ENCODE data around the gene NOS1. TPM values are rescaled to one million over a fixed set of nuclear protein-coding genes. Genes with fewer than 3 reads are reported as not detected.
A peak's percentile ranks its signal among the peaks of the same experiment; 100 is the strongest.
"Not testable (repeated sequence)": the region's sequence is repeated elsewhere in the genome, so short reads cannot be mapped to it uniquely, and the experiment has no call there.

The NOS1 gene
- 0.06 TPM in 1 of 2 replicates, not detected in the other for total RNA-seq (2014; rRNA removed; shearing (Covaris generic))

GRCh38 chr12:117361347-117361751, at the start of gene NOS1:
TSS of gene NOS1 (minus strand) at chr12:117361626. CDS start at chr12:117331069, 30,557 bp downstream.
- no peak for DNase-seq (ENCODE audit: low read depth)

DNA sequence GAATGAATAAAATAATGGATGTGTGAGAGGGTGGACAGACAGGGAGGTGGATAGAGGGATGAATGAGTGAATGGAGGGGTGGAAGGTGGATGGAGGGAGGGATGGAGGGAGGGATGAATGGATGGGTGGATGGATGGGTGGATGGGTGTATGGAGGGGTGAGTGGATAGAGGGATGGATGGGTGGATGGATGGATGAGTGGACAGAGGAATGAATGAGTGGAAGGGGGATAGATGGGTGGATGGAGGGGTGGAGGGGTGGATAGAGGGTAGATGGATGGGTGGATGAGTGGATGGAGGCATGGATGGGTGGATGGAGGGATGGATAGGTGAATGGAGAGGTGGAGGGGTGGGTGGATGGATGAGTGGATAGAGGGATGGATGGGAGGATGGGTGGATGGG, 47.9 kb upstream of the NOS1 start:
- no peak for DNase-seq (ENCODE audit: low read depth)

DNA sequence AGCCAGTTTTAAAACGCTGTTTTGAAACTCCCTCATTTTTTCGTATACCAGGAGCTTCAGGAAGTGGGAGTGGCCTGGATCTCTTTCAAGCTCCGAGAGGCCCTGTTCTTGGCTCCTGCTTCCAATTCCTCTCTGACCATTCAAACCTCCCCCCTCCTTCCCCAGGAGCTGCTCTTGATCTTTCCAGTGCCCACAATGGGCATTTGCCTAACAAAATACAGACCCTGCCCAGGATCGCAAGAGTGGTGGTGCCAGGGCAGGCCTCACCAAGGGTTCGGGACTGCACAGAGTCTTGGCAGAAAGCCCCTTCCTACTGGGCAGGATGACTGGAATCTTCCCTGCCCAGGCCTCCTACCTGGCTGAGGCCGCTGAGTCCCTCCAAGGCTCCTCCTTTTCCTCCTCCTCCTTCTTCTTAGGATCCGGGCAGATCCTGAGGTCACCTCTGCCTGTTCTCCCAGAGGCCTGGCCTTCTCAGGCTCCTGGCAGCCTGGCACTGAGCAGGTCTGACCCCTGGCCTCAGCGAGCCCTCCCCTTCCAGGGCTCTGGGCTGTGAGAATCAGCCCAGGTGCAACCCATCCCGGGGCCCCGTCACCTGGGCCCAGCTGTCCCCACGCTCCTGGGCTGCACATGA, 46.9 kb upstream of the NOS1 start:
- peak; percentile 73 for DNase-seq (ENCODE audit: low read depth)

DNA sequence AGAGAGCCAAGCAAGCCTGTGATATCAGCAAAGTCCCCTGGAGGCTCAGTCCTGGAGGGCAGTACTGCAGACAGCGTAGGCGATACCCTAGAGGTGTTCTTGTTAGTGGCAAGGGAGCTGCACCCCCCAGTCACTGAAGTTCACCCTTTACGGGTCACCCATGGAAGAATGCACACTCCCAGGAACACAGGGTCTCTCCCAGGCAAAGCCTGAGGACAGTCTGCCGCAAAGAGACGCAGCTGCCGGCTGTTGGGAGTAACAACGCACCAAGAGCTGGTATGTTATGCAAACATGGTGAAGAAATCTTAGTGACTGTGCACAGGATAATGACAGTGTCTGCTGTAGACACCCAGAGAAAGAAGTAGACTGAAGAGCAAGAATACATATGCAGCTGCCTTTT, 43.5 kb upstream of the NOS1 start:
- DNase-seq (ENCODE audit: low read depth) = no peak

DNA sequence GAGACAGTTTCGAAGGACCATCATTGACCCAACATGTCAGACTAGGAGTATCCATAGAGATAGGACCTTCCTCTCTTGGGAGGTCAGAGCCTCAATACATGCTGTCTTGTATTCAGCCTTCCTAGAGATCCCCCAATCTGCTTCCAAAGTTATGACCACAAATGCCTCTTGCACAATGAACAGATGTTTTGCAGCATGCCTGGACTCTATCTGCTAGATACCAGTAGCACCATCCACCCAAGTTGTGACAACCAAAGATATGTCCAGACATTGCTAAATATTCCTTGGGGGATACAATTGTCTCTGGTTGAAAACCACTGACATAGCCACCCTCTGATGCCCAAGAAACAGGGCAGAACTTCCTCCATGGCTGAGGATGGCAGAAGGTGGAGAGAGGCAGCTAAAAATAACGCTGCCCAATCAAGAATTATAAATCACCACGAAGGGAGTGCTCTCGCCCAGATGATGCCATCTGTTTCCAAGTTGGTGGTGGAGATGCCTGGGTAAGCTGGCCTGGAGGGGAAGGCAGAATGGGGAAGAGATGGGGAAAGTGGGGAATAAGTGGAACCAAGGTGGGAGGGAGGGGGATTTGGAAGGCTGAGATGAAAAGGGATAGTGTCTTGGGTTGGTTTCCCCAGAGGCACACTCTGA, 42.9 kb upstream of the NOS1 start:
- DNase-seq (ENCODE audit: low read depth) = no peak

GRCh38 chr12:117403586-117404139, 42.2 kb upstream of the NOS1 start:
- DNase-seq (ENCODE audit: low read depth) = no peak

GRCh38 chr12:117402363-117402762, 40.9 kb upstream of the NOS1 start:
- DNase-seq (ENCODE audit: low read depth) = peak; percentile 19

DNA sequence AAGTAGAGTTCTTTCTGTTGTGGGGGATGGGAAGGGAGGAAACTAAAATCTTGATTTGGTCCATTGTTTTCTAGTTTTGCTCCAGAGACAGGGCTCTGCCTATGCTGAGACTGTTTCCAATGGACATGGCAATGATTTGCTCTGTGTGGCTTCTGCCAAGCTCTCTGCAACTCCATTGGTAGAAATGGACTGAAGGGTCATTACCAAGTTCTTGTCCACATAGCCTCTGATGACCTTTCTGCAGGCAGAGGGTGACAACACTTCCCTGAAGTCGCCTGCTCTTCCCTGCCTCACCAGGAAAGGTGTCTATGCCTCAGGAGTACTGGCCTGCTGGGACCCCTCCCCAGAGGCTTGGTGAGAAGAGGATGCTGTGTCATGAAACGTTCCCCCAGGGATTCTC, 39.5 kb upstream of the NOS1 start:
- DNase-seq (ENCODE audit: low read depth) = no peak

DNA sequence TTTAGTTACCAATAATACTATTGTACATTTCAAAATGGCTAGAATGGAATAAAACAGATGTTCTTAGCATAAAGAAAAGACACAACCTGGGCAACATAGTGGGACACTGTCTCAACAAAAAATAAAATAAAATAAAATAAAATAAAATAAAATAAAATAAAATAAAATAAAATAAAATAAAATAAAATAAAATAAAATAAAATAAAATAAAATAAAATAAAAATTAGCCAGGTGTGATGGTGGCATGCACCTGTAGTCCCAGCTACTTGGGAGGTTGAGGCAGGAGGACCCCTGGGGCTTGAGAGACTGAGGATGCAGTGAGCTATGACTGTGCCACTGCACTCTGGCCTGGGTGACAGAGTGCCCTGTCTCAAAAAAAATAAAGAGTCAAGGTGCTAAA, 37.1 kb upstream of the NOS1 start:
- not testable (repeated sequence) for DNase-seq (ENCODE audit: low read depth)

GRCh38 chr12:117395766-117396165, 34.3 kb upstream of the NOS1 start:
- DNase-seq (ENCODE audit: low read depth) = no peak

- no peak for DNase-seq (ENCODE audit: low read depth)
Measured at GRCh38 chr12:117394491-117394890, 33.1 kb upstream of the NOS1 start.

DNA sequence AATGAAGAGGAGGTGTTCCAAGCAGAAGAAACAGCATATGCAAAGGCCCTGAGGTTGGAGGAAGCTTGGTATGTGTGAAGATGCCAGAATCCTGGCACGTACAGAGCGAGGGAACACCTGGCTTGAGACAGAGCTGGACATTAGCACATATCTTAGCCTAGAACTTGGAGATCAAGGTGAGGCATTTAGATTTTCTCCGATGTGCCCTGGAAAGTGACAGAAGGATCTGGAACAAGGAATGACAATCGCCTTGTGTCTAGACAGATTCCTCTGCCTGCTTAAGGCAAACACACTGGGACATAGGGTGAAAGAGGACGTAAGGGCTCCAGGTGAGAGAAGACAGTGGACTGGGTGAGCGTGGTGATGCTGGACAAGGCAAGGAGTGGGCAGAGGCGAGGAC, 32.2 kb upstream of the NOS1 start:
- no peak for DNase-seq (ENCODE audit: low read depth)

DNA sequence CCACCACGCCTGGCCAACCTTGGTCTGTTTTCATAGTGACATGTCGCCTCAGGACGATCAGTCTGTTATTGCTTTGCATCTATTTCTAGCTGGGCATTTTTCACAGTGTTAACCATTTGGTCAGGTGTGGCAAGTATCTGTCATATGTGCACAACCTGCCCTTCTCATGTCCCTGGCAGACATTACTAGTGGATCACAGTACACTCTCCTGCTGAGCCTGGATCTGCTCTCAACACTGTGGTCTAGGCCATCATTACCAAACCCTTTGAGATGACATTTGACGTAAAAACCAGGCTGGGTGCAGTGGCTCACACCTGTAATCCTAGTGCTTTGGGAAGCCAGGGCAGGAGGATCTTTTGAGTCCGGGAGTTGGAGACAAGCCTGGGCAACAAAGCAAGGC, 29.4 kb upstream of the NOS1 start:
- DNase-seq (ENCODE audit: low read depth) = no peak

- DNase-seq (ENCODE audit: low read depth) = peak; percentile 26
Measured at GRCh38 chr12:117388951-117389446, 27.6 kb upstream of the NOS1 start.

DNA sequence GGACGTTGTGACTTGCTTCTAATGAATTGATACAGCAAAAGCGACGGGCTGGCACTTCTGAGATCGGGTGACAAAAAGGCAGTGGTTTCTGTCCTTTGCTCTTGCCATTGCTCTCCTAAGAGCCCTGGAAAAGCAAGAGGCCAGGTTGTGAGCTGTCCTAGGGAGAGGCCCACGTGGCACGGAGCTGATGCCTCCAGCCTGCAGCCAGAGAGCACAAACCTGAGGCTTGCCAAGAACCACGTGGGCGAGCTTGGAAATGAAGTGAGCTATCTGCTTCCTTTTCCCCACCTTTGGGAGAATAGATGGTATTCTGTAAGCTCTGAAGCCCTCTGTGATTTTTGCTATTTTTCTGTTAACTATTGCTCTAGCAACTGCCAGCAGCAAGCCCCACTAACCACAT, 26.4 kb upstream of the NOS1 start:
- no peak for DNase-seq (ENCODE audit: low read depth)

- DNase-seq (ENCODE audit: low read depth) = no peak
Measured at GRCh38 chr12:117384735-117385134, 23.3 kb upstream of the NOS1 start.

GRCh38 chr12:117380083-117380482, 18.7 kb upstream of the NOS1 start:
- DNase-seq (ENCODE audit: low read depth) = no peak

GRCh38 chr12:117377758-117378157, 16.3 kb upstream of the NOS1 start:
- peak; percentile 38 for DNase-seq (ENCODE audit: low read depth)

- no peak for DNase-seq (ENCODE audit: low read depth)
Measured at GRCh38 chr12:117370588-117370987, 9.2 kb upstream of the NOS1 start.

GRCh38 chr12:117370000-117370399, 8.6 kb upstream of the NOS1 start:
- DNase-seq (ENCODE audit: low read depth) = not testable (repeated sequence)

- DNase-seq (ENCODE audit: low read depth) = peak; percentile 78
Measured at GRCh38 chr12:117367006-117367638, 5.7 kb upstream of the NOS1 start.

DNA sequence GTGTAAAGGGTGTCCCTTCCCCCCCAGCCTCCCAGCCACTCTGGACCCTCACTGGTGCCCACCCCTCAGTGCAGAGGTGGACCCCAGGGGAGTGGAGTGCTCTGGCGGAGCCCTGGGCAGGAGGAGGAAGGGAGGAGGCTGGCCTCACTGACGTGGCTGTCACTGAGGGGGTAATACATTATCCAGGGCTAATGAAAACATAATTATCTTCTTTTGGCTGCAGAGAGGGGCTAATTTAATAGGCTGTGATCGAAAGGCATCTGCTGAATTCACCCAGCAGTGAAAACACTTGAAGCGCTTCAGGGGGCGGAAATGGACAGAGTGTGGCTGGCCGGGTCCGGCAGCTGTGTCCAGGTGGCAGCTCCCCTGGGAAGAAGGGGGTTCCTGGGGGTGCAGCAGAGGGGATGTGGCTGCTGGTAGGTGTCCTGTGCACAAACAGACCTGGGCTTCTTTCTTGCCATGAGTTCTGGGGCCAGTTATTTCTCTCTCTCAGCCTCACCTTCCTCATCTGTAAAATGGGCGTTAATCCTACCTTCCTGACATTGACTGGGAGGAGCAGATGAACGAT, 3.7 kb upstream of the NOS1 start:
- no peak for DNase-seq (ENCODE audit: low read depth)
